ENCODE results near the gene AFAP1L2.

The AFAP1L2 gene

DNA sequence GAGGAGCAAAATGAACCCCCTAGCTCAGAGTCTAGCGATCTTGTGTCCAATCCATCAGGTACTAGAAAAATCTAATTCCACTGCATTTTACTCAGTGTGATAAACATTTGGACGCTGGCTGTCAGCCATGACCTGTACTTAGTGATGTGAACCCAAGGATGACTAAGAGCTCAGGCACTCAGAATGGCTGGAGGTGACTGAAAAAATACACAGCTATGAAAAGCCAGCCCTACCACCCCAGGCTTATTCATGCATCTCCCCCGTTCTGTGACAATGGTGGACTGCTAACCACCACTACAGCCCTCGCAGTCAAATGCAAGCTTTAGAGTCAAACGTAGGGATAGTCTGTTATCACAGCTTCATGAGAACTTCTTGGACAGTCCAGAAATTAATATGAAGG lies 14.9 kb downstream of the AFAP1L2 start:
- no peak for DNase-seq

DNA sequence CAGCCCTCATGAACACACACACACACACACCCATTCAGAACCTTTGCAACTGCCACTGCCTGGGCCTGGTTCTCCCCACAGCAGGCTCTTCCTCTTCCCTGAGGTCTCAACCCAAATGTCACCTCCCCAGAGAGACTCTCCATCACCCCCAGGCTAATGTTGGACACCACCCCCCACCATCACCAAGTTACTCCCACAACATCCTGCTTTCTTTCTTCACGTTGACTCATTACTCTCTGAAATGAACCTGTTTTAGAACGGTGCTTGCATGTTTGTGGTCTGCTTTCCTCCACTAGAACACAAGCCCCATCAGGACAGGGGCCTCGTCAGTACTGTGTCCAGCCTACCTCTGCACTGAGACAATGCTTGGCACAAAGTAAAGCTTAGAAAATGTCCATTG lies 16.0 kb downstream of the AFAP1L2 start:
- DNase-seq = no peak

DNA sequence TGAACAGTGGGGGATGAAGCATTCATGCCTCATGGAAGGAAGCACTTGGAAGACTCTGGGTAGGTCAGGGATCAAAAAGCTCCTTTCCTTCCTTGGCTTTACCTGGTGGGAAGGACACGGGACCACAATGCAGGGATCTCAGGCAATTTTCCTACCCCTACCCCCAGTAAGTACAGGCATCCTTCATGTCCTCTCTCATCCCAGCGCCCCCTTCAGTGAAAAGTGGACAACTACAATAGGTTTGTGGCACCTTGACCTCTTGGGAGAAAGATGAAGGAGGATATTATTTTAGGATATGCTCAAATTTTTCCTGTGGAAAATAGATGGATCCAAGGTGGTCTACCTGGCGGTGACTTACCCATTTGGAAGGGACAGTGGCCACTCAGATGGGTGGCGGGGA lies 16.5 kb downstream of the AFAP1L2 start:
- no peak for DNase-seq

DNA sequence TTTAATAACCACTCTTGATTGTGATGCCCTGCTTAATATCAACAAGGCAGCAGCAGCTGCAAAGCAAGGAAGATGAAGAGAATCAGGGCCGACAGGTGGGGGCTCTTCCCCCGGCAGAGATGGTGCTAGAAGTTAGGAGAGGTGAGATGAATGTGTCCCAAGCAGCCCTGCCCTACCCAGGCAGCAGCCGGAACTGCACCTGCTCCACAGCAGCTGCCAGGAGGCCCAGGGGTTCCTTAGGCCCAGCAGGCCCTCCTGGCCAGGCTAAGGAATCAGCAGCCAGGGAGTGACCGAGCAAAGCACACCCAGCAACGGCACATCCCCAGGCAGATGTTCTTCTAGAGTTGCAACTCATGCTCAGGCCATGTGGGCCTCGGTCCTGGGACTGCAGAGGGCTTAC lies 17.9 kb downstream of the AFAP1L2 start:
- DNase-seq = no peak

DNA sequence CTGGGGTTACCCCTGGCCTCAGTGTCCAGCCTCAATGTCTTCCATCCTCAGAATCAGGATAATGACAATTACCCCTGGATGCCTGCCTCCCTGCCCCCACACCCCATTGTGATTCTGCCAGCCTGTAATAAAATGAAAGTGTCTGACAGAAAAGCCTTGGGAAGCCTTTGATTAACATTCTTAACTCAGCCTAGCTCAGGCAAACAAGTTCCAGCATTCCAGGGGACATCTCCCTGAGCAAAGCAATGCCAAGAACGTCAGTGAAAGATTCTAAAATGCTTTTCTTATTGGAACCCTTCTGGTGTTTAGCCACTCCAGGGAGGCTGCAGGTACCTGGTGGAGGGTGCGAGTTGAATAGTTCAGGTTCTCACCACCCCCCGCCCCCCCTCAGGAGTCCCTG lies 18.7 kb downstream of the AFAP1L2 start:
- no peak for DNase-seq

DNA sequence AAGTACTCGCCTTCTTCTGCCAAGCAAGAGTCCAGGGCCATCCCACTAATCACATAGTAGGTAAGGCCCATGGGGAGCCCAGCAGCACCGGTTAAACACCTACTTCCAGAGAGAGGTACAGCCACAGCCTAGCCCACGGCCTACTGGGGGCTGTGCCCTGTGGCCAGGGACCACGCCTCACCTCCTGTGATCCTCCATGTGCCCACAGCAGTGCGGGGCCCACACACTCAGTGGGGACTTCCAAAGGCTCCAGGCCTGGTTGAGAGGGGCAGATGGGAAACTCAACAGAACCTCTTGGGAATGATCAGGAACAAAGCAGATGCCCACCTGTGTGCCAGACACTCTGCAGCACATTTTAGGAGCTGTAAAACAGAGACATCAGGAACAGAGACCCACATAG lies 19.7 kb downstream of the AFAP1L2 start:
- no peak for DNase-seq

DNA sequence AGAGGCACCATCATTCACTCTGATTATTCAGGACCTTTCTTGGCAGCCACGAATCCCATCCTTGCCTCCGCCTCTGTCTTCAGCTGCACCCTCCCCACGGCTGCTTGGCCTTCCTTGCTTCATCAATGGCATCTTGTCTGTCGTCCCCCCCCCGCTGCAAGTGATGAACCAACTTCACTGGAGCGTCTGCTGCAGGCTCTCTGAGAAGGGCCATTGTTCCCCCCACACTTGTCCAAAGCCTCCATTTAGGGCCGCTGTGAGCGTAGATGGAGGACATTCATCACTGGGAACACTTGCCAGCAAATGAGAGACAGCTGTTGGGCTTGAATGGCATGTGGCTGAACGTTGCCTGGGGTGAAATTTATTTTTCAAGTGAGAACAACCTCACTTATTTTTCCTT lies 20.1 kb downstream of the AFAP1L2 start:
- no peak for DNase-seq

DNA sequence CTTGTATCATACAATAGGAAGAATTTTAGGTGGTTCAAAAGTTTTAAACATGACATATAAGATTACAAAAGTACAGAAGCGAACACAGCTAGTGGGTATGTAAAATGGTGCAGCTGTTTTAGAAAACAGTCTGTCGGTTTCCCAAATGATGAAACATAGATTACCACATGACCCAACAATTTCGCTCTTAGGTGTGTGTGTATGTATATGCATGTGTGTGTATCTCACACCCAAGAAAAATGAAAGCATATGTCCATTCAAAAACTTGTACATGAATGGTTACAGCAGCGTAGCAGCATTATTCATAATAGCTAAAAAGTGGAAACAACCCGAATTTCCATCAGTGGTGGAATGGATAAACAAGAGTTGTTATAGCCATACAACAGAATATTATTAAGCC lies 23.5 kb downstream of the AFAP1L2 start:
- no peak for DNase-seq

DNA sequence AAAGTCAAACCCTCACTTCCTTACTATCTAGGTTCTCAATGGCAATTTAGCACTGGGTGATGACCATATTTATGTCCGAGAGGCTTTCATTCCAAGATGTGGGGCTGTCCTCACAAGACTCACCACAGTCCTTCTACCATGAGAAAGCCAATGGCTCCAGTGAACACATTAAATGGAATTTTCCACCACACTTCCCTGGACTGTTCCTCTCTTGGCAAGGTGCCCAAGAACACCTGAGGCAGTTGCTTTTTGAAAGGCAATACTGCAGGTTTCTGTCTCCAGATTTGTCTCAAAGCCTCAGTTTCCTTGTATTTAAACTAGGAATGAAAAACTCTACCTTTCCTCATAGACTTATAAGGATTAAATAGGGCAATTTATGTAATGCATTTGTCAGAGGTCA lies 24.2 kb downstream of the AFAP1L2 start:
- no peak for DNase-seq

DNA sequence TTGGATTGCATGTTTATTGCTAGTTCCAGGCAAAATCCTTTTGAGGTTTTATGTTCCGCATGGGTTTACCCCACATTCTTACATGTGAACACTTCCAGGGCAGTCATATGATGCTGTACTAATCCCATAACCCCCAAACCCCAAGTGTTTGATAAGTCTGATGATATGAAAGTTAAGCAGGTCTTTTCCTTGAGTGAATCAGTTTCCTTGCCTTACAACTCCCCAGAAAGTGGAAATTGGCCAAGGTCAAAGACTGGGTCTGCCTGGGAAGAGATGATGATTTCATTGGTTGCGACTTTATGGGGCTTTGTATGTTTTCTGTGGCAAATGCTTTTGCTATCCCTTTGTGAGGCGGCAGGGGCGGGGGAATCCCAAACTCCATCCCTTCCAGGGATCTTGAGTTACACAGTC lies 24.7 kb downstream of the AFAP1L2 start:
- DNase-seq = no peak

DNA sequence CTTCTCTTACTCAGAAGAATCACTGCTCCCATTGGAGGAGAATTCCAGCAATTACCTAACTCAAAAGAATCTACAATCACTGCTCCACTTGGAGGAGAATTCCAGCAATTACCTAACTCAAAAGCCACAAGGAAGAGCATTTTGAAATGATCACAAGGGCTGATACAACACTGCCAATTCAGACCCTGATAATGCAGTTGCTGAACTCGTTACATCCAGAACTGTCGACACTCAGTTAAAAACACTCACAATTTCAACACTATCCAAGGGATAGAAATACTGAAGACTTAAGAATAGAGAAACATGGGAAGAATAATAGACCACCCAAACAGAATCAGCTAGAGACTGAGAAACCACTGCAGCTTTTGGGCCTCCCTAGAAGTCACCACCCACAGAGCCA lies 27.8 kb downstream of the AFAP1L2 start:
- no peak for DNase-seq

DNA sequence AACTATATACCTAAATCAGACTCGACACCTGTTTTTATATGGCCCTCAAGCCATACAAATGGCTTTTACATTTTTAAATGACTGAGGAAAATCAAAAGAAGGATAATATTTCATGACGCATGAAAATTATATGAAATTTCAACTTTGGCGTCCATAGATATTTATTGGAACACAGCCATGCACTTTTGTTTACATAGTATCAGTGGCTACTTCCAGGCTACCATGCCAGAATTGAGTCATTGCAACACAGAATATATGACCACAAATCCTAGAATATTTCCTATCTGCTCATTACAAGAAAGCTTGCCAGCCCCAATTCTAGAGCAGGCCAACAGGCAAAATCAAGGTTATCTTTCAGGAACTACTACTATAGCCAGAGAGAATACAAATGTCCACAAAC lies 29.3 kb downstream of the AFAP1L2 start:
- no peak for DNase-seq

DNA sequence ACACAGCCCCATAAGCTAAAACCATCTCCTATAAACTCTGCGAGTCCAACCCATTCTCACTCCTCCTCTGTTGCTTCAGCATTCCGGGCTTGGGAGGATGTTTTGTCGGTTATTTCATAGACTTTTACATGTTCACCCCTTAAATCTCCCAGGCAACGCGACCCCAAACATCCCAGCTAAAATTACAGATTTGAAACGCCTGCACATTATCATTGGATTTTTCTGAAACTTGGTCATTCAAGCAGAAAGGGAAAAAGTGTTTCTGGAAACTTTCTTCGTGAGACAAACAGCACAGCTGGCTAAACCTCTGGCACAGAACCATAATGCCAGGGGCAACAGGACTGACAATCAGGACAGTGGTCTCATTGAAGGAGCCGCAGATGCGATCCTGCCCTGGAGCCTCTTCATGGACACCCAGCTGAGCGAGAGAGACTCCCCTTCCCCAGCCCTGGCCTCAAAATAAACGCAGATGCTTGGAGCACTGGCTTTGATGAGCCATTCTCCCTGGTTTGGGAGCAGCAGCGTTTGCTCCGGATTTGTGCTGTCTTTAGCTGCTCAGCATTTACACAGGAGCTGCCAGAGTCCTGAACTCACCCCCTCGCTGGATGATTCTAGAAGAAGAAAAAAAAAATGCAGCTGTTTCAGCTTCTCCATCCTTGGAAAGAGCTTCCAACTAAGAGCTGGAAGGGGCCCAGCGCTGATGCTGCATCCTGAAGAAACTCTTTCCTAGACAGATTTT lies 30.1 kb downstream of the AFAP1L2 start:
- DNase-seq = no peak

DNA sequence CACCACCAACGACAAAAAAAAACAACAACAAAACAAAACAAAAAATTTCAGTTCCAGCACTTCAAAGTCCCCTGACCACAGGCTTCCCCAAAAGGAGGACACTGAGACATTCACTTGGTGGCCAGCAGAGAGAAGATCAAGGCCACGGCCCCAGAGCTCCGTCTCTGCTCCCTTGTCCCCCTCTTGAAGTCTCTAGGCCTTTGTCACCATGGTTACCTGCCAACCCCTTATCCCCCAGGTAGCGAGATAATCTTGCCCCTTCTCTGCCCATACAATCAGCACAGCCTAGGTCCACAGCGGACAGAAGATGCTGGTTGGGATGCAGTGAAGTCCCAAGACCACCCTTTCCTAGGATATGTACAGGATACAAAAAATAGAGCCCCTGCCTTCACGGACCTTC lies 30.7 kb downstream of the AFAP1L2 start:
- no peak for DNase-seq

DNA sequence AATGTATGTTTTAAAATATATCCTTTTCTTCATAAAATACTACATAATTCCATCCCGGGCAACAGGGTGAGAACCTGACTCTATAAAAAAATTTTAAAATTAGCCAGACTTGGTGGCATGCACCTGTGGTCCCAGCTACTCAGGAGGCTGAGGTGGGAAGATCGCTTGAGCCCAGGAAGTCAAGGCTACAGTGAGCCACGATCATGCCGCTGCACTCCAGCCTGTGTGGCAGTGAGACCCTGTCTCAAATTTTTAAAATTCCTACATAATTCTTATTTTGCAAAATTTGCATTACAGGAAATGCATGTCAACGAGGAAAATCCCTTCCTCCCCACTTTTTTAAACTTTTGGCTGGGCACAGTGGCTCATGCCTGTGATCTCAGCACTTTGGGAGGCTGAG lies 31.3 kb downstream of the AFAP1L2 start:
- no peak for DNase-seq

DNA sequence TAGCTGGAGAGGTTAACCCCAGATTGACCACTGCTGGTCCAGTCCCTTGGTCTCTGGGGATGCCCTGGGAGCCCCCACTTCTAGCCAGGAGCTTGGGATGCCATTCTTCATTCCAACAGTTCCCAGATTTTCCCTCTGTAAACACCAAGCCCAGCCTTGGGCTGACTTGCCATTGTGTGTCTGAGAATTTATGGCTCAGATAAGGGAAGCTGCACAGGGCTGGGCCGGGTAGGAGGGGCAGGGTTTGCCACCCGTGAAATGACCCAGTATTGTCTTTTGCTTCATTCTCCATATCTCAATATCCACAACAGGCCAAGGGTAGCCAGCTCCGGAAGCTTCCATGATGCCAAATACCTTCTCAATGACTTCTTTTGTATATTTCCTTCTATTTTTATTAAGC lies 32.1 kb downstream of the AFAP1L2 start:
- no peak for DNase-seq

DNA sequence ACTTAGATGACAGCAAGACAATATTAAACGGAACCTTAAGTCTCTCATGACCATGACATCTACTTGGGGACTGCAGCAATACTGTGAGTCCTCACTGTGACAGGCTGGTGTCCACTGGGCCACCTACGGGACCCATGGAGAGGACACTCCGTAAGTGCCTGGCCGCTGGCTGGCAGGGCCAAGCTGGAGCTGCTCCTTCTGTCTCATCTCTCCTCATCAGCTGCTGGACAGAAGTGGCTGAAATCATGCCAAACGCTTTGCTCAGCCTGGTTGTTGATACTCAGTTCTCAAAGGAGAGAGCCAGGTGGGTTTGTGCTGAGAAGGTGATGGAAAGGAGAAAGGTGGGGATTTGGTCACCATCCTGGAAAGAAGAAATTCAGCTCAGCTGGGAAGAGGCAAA lies 33.3 kb downstream of the AFAP1L2 start:
- no peak for DNase-seq

DNA sequence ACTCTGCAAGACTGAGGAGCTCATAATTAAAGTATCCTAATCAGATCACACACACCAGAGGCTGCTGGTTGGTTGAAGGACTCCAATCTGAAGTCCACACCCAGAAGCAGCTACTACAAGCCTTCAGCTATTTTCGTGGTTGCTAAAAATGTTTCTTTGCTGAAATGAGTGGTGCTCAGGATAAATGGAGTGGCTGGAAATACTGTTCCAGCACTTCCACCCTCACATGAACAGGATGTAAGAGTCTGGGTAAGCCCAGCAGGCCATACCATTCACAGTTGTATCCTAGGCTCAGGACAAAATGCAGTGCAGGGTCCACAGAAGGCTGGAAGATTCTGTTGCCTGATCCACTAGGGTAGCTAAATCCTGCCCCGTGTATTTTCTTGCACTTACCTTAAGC lies 34.1 kb downstream of the AFAP1L2 start:
- no peak for DNase-seq

DNA sequence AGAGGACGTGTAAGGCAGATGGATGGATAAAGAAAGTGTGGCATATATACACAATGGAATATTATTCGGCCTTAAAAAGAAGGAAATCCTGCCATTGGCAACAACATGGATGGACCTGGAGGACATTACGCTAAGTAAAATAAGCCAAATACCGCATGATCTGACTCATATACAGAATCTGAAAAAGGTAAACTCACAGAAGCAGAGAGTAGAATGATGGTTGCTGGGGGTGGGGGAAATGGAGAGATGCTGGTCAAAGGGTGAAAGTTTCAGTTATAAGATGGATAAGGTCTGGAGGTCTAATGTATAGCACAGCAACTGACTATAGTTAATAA lies 36.3 kb downstream of the AFAP1L2 start:
- no peak for DNase-seq

DNA sequence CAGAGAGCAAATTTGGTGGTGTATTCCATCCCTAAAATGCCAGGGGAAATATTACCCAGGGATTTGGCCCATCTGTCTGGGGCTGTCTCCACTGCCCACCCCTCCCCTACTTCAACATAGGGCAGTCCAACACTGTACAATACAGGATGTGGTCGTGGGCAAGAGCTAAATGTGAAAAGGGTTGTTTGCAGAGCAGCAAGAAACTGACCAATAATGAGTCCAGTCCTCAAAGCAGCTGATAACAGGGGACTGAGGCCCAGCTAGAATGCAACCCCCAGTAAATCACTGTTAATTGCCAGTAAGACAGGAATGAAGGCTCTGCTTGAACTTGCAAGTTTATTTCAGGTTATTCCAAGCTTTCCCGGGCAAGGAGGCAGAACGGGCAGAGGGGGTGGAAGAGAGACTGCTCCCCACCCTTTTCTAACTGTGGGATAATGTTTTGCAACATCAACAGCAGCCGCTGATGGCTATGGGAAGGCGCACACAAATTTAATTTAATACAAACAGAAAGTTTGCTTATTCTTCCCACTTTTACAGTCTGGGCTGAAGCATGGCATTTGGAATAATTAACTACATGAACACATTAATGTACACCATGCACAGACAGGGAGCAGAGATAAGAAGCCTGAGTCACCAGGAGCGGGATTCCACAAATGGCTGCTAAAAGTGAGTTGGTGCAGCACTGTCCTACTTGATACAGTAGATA lies 36.8 kb downstream of the AFAP1L2 start:
- DNase-seq = no peak

DNA sequence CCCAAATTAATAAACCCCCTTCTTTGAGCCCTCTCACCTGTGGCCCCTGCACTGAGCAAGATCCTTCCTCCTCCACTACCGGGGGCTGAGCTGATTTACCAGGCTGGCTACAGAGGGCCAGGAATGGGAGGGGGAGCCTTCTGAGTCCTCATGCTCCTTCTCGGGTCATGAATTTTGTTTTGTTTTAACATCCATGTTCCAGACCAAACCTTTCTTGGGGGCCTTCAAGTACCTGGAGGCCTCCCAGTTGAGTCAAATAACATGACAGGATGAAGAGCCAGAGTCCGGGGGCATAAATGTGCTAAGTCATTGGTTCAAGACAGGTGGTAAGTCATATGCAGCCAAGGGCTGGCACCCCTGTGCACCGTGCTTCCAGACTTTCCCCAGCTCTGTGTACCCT lies 39.6 kb downstream of the AFAP1L2 start:
- no peak for DNase-seq

DNA sequence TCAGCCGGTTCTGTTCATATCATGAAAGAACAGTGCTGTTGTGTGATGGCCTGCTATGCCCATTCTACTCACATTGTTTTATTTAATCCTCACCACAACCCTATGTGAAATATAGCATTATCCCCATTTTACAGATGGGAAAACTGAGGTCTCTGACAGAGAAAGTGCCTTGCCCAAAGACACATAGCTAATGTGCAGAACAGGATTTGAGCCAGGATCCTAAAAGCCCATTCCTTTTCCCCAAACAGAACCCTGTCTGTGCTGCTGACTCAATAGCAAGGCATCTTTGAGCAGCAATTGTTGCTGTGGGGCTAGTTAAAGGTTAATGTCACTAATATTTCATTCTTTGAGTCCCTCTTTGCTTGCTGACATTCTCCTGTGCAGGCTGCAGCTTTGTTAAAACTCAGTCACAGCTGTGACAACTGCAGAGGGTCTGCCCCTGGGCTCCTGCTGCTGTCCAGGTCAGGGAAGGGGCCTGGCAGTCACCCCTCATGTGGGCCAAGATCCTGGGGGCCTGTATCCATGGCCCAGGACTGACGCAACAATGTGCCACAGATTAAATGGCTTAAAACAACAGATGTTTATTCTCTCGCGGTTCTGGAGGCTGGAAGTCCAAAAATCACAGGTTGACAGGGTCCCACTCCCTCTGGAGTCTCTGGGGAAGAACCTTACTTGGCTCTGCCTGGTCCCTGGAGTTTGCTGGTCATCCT lies 40.4 kb downstream of the AFAP1L2 start:
- DNase-seq = no peak

DNA sequence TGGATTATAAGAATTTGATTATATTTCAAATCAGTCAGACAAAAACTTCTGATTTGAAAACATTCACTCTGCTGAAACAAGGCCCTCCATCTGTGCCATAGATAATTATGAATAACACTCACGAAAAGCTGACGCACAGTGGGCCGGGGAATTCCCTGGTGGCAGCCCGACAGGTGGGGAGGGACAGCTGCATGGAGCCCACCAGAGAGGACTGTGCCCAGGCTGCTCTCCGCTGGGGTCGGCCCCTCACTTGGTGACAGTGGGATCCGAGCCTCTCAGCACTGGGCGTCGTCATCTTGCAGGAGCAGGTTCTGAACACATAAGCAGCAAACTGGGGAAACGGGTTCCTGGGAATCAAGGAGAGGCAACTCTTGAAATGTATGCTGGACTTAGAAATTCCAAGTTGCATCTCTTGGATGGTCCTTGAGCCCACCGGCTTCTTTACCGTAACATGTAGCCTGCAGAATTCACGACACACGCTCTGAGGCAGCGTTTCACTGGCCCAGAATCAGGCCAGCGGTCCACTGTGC lies 41.4 kb downstream of the AFAP1L2 start:
- no peak for DNase-seq

DNA sequence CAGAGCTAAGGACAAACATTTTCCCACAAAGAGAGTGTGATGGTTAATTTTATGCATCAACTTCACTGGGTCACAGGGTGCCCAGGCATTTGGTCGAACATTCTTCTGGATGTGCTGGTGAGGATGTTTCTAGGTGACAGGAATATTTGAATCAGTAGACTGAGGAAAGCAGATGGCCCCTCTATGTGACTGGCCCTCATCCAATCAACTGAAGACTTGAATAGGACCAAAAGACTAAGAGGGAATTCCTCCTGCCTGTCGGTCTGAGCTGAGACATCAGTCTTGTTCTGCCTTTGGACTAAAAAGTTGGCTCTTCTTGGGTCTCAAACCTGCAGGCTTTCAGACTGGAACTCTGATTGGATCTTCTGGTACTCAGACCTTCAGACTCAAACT lies 44.4 kb downstream of the AFAP1L2 start:
- no peak for DNase-seq

Data from stimulated activated CD4-positive, alpha-beta T cell treated with anti-CD3 and anti-CD28 coated beads, Interleukin-4, amount 100 ng/mL, for 24 hours (primary cell).